ENCODE results near the gene CCDC28B.

Gene CCDC28B

DNA sequence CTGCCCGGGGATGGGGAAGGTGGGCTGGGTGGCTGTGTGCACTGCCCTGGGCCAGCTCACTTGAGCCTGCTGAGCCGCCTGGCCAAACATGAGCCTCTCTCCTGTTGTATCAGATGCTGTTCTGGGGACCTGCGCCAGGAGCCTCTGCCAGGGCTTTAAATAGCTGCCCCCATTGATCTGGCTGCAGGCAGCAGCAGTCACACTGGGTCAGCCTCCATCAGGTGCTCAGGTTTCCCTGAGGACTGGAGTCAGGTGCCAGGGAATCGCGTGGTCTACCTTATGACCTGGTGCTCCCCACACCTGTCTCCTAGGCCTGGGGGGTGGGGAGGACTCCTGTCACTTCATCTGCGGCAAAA, 700 bp upstream of the CCDC28B start:
- H3K4me3 ChIP-seq (ENCODE audit: low read length), result peak overlapping the region; percentile 65; the same call in 1 of the 2 replicates
- no peak for TF ChIP-seq ZNF274 (IDR thresholded peaks at IDR 0.05; ENCODE audit: low read depth, low read length)

DNA sequence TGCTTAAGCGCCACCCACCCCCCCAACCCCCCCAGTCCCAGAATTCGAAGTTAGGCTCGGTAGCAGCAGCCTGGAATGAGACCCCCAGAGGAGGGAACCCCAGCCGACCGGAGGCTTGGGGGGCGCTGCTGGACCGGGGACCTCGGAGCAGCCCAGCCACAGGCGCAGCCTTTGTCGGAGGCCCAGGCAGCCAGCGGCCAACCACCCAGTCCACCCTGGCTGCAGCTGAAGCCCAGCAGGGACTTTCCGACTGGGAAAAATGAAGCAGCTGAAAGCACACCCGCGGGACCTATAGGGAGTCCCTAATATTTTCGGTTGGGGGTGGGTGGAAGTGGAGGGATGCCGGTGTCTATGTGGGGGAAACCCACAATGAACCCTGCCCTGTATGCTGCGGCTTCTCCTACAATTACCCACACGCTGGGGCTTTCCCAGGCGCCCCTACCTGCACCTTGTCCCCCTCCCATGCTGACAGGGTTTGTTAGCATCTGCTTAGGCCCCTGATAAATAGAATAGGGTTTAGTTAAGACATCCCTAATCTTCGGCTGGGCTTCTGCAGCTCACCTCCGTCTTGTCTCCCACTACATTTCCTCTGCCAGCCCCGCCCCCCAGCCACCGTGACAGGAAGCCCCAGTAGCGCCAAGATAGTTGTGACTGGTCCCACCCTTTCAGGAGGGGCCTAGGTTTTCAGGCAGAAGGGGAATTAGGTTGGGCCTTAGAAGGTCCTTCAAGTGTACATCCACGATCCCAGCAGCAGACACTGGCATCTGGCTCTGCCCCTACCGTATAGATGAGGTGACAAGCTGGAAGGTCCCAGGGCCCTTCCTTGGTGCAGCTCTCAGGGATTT, 838 bp downstream of the CCDC28B start:
- peak overlapping the region; percentile 65 for H3K4me3 ChIP-seq (ENCODE audit: low read length)

GRCh38 chr1:32204943-32205361, 4.6 kb downstream of the CCDC28B start:
- TF ChIP-seq ZNF274 (IDR thresholded peaks at IDR 0.05; ENCODE audit: low read depth, low read length), result no peak

More for the DNA sequence above, 838 bp downstream of the CCDC28B start:
- no peak for TF ChIP-seq ZNF274 (IDR thresholded peaks at IDR 0.05; ENCODE audit: low read depth, low read length)

DNA sequence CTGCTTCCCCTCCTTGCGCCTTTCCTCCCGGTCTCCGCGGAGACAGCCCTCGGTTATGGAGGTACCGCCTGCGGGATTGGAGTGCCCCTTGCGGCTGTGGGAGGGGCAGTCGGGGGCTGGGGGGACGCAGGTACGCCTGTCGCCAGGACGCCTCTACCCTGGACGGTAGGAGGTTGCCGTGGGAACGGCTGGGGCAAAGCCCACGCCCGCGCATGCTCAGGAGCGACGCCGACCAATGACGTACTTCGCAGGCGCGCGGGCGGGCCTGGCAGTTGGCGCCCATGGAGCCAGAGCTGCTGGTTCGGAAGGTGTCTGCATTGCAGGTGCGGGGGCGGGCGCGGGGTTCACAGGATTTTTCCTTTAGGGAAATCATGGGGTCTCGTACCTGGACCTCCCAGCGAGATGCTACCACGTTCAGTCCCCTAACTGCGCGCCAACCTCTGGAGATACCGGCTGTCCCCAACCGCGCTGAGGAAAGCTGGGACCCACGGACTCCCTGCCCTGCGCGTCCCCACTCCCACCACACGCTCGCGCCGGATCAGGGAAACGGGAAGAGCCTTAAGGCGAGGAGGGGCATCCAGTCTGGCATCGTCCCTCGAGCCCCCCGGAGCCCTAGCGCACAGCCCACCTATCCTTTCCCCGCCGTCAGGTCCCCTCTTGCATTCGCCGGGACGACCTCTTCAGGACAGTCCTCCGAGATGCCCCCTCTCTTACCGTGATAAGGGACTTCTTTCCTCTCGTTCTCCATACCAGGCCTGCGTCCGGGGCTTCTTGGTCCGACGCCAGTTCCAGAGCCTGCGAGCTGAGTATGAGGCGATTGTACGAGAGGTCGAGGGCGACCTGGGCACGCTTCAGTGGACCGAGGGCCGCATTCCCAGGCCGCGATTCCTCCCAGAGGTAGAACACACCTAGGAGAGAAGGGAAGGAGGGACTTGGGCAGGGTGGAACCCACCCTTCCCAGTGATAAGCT, 5.3 kb downstream of the CCDC28B start, which contains the start of gene IQCC:
TSS of gene IQCC (plus strand) at position 271 of the 970 bp plus-strand sequence. CDS start at position 282, 11 bp downstream.
- no peak for TF ChIP-seq ZNF274 (IDR thresholded peaks at IDR 0.05; ENCODE audit: low read depth, low read length)
- peak within 1 kb of the TSS; percentile 72 for H3K4me3 ChIP-seq (ENCODE audit: low read length)

More at GRCh38 chr1:32204943-32205361, 4.6 kb downstream of the CCDC28B start:
- peak overlapping the region; percentile 72; the same call in 1 of the 2 replicates for H3K4me3 ChIP-seq (ENCODE audit: low read length)

DNA sequence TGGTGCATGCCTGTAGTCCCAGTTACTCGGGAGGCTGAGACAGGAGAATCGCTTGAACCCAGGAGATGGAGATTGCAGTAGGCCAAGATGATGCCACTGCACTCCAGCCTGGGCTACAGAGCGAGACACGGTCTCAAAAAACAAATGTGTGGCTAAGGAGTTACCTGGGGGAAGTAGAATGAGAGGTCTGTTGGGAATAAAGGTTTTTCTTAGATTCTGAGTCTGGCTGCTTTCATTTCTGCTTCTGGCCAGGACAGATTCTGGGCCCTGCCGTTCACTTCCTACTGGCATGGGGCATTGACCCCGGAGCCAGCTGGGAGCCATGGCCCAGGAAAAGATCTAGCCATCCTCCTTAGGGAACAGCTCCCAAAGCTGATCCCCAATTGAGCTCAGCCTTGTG, 8.1 kb downstream of the CCDC28B start:
- H3K4me3 ChIP-seq (ENCODE audit: low read length), result no peak overlapping the region
- no peak for TF ChIP-seq ZNF274 (IDR thresholded peaks at IDR 0.05; ENCODE audit: low read depth, low read length)

- TF ChIP-seq ZNF274 (IDR thresholded peaks at IDR 0.05; ENCODE audit: low read depth, low read length), result no peak
- no peak within 1 kb of the TSS for H3K4me3 ChIP-seq (ENCODE audit: low read length)
Observed at GRCh38 chr1:32208891-32209328, 8.5 kb downstream of the CCDC28B start, which contains the start of gene DCDC2B. DCDC2B (plus strand) TSS chr1:32209089; CDS start chr1:32209094, 5 bp downstream.

- no peak for TF ChIP-seq ZNF274 (IDR thresholded peaks at IDR 0.05; ENCODE audit: low read depth, low read length)
Observed at GRCh38 chr1:32215629-32216480, 15.5 kb downstream of the CCDC28B start.

GRCh38 chr1:32216566-32216965, 16.2 kb downstream of the CCDC28B start:
- H3K4me3 ChIP-seq (ENCODE audit: low read length), result no peak overlapping the region
- TF ChIP-seq ZNF274 (IDR thresholded peaks at IDR 0.05; ENCODE audit: low read depth, low read length), result no peak

More at GRCh38 chr1:32215629-32216480, 15.5 kb downstream of the CCDC28B start:
- no peak overlapping the region for H3K4me3 ChIP-seq (ENCODE audit: low read length)

GRCh38 chr1:32219022-32219421, 18.6 kb downstream of the CCDC28B start:
- no peak for TF ChIP-seq ZNF274 (IDR thresholded peaks at IDR 0.05; ENCODE audit: low read depth, low read length)
- H3K4me3 ChIP-seq (ENCODE audit: low read length), result no peak overlapping the region

DNA sequence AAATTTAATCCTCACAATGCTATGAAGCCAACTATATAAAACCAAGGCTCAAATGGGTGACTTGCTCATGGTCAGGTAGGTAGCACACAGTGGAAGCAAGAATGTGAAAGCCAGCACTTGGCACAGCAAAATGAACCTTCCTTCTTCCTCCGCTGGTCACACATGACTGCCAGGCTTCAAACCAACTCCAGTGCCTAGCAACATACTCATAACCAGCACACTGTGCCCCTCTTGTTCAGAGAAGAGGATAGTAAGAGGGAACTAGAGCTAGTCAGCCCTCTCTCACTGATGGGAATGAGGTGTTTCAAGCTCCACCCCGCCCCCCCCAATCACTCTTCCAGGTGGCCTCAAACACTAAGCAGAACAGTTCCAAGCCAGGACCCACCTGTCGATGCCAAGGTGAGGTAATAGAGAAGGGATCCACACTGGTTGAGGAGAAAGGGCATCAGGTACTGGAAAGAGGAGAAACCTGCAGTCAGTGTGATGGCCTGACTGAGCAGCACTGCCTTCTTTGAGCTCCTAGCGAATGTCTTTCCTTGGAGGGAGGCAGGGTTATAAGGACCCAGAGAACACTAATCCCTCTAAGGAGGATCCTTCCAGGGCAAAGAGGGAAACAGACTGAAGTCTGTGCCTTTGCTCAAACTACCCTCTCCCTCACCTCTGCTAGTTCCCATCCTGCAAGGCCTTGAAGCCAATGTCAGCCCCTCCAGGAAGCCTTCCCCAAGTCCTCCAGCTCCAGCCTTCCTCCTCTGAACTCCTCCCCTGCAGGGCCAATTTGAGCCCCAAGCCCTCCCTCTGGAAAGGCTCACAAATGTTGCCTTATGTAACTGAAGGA, 20.6 kb downstream of the CCDC28B start:
- TF ChIP-seq ZNF274 (IDR thresholded peaks at IDR 0.05; ENCODE audit: low read depth, low read length), result no peak
- H3K4me3 ChIP-seq (ENCODE audit: low read length), result peak overlapping the region; percentile 78; the same call in 1 of the 2 replicates

GRCh38 chr1:32221581-32221979, 21.2 kb downstream of the CCDC28B start:
- TF ChIP-seq ZNF274 (IDR thresholded peaks at IDR 0.05; ENCODE audit: low read depth, low read length), result no peak
- H3K4me3 ChIP-seq (ENCODE audit: low read length), result peak overlapping the region; percentile 78

DNA sequence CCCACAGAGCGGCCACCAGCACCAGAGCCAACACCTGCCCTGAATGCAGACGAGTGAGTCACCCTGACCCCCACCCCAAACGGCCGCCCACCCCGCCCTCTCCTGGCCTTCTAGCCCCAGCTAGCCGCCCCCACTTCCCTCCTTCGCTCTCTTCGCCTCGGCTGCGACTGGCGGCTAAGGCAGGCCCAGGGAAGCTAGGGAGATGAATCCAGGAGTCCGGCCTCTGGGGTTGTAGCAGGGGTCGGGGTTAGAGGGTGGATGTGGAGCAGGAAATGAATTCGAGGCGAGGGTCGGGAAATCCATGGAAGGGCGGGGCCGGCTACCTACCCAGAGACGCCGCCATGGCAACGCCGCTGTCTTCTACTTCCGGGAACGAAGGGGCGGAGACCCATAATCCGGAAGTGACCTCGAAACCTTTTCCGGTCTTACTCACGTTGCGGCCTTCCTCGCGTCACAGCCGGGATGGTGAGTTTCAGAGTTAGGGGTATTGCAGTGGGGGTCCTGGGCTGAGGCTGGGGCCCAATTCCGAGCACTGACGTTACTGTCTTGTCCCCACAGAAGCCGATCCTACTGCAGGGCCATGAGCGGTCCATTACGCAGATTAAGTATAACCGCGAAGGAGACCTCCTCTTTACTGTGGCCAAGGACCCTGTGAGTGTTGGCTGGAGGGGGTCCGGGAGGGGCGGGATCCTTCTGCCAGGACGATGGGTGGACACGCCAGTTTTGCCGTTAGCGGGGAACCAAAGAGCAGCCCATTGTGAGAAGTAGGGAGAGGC, 21.8 kb downstream of the CCDC28B start, which contains the start of the genes EIF3I and TMEM234:
TSS of gene EIF3I (plus strand) at position 428 of the 776 bp plus-strand sequence. CDS start at position 463, 35 bp downstream.
TSS of gene TMEM234 (minus strand) at position 374 of the 776 bp plus-strand sequence. CDS start at position 343, 31 bp downstream.
- peak within 1 kb of the TSS; percentile 78 for H3K4me3 ChIP-seq (ENCODE audit: low read length)
- no peak for TF ChIP-seq ZNF274 (IDR thresholded peaks at IDR 0.05; ENCODE audit: low read depth, low read length)
